ENCODE measurements around the gene DNAJB6. TPM values are rescaled to one million over a fixed set of nuclear protein-coding genes. Genes with fewer than 3 reads are reported as not detected.

Gene DNAJB6
- total RNA-seq, 1 donor from 2014 or later, result 74.3 TPM

GRCh38 chr7:157294773-157295172 is 42.0 kb upstream of the DNAJB6 start:
- ChIA-PET CTCF (no interaction called here), POLR2A (no interaction called here)
- intact Hi-C loops (cut with micrococcal nuclease), result no loop called here
- no peaks in the 10 kb centered on the region for H3K4me1 Mint-ChIP-seq
- ATAC-seq (ENCODE audit: low read depth) (no peak), DNase-seq (no peak)
- H3K4me3 Mint-ChIP-seq, result no peak overlapping the region
- H3K27me3 Mint-ChIP-seq, result peaks cover 2% of the 10 kb centered on the region
- H3K27ac Mint-ChIP-seq, result no peak overlapping the region
- no peaks in the 10 kb centered on the region for H3K9me3 Mint-ChIP-seq
- TF ChIP-seq CTCF (IDR thresholded peaks at IDR 0.05), result no peak
- H3K36me3 Mint-ChIP-seq (ENCODE audit: low read depth), result no peaks in the 10 kb centered on the region

GRCh38 chr7:157295338-157295737 is 41.5 kb upstream of the DNAJB6 start:
- no peak overlapping the region for H3K4me3 Mint-ChIP-seq
- intact Hi-C loops (cut with micrococcal nuclease), result no loop called here
- no peaks in the 10 kb centered on the region for H3K4me1 Mint-ChIP-seq
- no peaks in the 10 kb centered on the region for H3K9me3 Mint-ChIP-seq
- TF ChIP-seq CTCF (IDR thresholded peaks at IDR 0.05), result no peak
- no peaks in the 10 kb centered on the region for H3K36me3 Mint-ChIP-seq (ENCODE audit: low read depth)
- ATAC-seq (ENCODE audit: low read depth) (no peak), DNase-seq (no peak)
- H3K27me3 Mint-ChIP-seq, result peaks cover 2% of the 10 kb centered on the region
- ChIA-PET POLR2A (no interaction called here), CTCF (interaction anchor here (0.9 kb wide), 1 partner anchor 20 kb away, joined by 3 read pairs; no protein-coding TSS in a partner anchor)
- no peak overlapping the region for H3K27ac Mint-ChIP-seq

GRCh38 chr7:157297185-157297584 is 39.6 kb upstream of the DNAJB6 start:
- Mint-ChIP-seq H3K4me1 (peaks cover 9% of the 10 kb centered on the region), H3K9me3 (no peaks in the 10 kb centered on the region), H3K36me3 (ENCODE audit: low read depth) (no peaks in the 10 kb centered on the region), H3K27me3 (peaks cover 2% of the 10 kb centered on the region), H3K27ac (no peak overlapping the region), H3K4me3 (no peak overlapping the region)
- CTCF ChIA-PET, result no interaction called here
- intact Hi-C loops (cut with micrococcal nuclease), result no loop called here
- no peak for DNase-seq
- TF ChIP-seq CTCF (IDR thresholded peaks at IDR 0.05), result no peak
- POLR2A ChIA-PET, result no interaction called here
- ATAC-seq (ENCODE audit: low read depth), result no peak

- CTCF ChIA-PET, result no interaction called here
- no peak for DNase-seq
- ATAC-seq (ENCODE audit: low read depth), result no peak
- Mint-ChIP-seq H3K4me3 (no peak overlapping the region), H3K27me3 (peaks cover 2% of the 10 kb centered on the region), H3K4me1 (peaks cover 19% of the 10 kb centered on the region), H3K9me3 (no peaks in the 10 kb centered on the region), H3K27ac (no peak overlapping the region), H3K36me3 (ENCODE audit: low read depth) (no peaks in the 10 kb centered on the region)
- POLR2A ChIA-PET, result no interaction called here
- no peak for TF ChIP-seq CTCF (IDR thresholded peaks at IDR 0.05)
- intact Hi-C loops (cut with micrococcal nuclease), result no loop called here
Measured at GRCh38 chr7:157299317-157299612, 37.5 kb upstream of the DNAJB6 start.

- ATAC-seq (ENCODE audit: low read depth) (no peak), DNase-seq (no peak)
- Mint-ChIP-seq H3K27me3 (peaks cover 2% of the 10 kb centered on the region), H3K36me3 (ENCODE audit: low read depth) (no peaks in the 10 kb centered on the region), H3K4me3 (no peak overlapping the region), H3K27ac (no peak overlapping the region), H3K9me3 (no peaks in the 10 kb centered on the region), H3K4me1 (peaks cover 19% of the 10 kb centered on the region)
- TF ChIP-seq CTCF (IDR thresholded peaks at IDR 0.05), result no peak
- intact Hi-C loops (cut with micrococcal nuclease), result loop anchor here (5.0 kb wide), 1 partner anchor 162 kb away; the partner anchor contains the start of gene UBE3C
- CTCF ChIA-PET, result no interaction called here
- POLR2A ChIA-PET, result no interaction called here
Measured at GRCh38 chr7:157299613-157300368, 37.0 kb upstream of the DNAJB6 start.
